DMS 273 (cell line): ENCODE data around the gene ARHGAP28.
"Not testable (repeated sequence)": the region's sequence is repeated elsewhere in the genome, so short reads cannot be mapped to it uniquely, and the experiment has no call there.

Source experiments
- DNase-seq: peaks from one replicate; lab custom pipeline; 2025; ENCODE audit not compliant: unreplicated experiment; lab: John Stamatoyannopoulos, UW

ARHGAP28 gene

GRCh38 chr18:6775237-6775636, 45.7 kb downstream of the ARHGAP28 start:
- no peak for DNase-seq

- DNase-seq, result no peak
Observed at GRCh38 chr18:6775702-6776101, 46.2 kb downstream of the ARHGAP28 start.

- DNase-seq, result no peak
Observed at GRCh38 chr18:6776188-6776587, 46.7 kb downstream of the ARHGAP28 start.

- DNase-seq, result no peak
Observed at GRCh38 chr18:6777509-6777908, 48.0 kb downstream of the ARHGAP28 start.

DNA sequence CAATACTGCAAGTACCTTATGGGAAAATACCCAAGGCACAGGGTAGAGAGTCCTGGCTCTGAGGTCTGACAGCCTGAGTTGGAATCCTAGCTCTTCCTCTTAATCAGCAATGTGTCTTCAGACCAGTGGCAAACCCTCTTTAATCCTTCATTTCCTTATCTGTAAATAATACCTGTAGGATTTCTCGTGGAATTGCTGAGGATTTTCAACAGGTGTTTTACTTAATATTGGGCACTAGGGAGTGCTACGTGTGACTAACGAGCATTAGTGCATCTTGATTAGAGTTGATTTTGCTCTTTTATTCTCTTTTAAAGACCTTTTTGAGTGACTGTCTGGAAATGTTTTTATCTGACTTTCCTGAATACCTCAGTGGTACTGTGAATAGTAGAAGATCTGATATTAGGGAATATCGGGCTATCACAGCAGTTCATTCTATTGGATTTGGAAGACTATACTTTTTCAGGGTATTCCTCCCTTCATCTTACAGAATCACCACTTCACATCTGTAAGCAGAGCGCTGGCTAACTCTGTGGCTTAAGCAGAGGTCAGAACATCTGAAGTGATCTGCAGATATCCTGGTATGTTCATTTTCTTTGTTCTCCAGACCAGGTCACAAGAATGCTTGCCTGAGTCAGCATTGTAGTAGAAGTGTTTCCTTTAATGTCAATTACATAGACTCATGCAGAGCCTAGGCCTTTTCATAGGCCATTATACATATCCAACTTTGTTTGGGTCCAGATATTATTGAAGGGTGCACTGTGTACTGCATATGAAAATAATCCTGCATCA, 49.1 kb downstream of the ARHGAP28 start:
- DNase-seq, result no peak

DNA sequence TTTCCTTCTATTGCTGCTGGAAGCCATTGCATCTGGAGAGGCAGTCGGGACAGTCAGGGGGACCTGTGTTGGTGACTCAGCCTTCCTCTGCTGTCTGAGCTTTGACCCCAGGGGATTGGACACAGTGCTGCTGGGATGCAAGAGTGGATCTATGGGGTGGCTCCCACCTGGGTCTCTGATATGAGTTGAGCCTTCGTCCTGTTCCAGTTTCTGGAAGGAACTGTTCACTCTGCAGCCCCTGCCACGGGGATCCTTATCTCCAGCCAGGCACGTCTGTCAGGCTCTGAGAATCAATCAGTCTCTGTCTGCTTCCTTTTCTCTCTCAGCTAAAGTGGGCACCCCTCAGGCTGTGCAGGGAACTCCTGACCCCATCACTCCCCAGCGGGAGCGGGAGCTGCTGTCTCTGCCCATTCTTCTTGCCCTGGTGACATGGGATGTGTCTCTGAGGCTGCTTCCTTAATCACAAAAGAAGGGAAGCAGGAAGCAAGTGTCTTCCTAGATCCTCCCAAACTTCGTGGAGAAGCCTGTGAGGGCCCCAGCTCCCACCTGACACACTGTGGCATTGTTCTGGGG, 51.7 kb downstream of the ARHGAP28 start:
- no peak for DNase-seq

- DNase-seq, result no peak
Observed at GRCh38 chr18:6781796-6782195, 52.3 kb downstream of the ARHGAP28 start.

DNA sequence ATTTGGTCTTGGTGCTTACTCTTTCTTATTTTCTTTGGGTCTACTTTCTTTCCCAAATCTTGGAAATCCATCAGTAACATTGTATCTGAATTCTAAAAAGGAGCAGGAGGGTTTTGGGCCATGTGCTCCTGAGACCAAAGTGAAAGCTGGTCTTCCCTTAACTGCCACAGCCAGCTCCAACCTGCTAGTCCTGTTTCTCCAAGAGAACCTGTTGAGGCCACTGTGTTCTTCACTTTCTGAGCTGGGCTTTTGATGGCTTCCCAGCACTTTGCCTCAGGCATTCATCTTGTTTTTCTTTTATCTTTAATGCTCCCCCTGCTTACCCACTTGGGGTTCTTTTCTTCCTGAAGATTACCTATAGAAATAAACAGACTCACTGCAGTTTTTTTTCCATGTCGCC, 53.3 kb downstream of the ARHGAP28 start:
- no peak for DNase-seq

GRCh38 chr18:6784046-6784445, 54.5 kb downstream of the ARHGAP28 start:
- DNase-seq, result no peak

GRCh38 chr18:6785001-6785400, 55.5 kb downstream of the ARHGAP28 start:
- DNase-seq, result no peak

- no peak for DNase-seq
Observed at GRCh38 chr18:6785411-6785810, 55.9 kb downstream of the ARHGAP28 start.

GRCh38 chr18:6792391-6792790, 62.9 kb downstream of the ARHGAP28 start:
- no peak for DNase-seq

DNA sequence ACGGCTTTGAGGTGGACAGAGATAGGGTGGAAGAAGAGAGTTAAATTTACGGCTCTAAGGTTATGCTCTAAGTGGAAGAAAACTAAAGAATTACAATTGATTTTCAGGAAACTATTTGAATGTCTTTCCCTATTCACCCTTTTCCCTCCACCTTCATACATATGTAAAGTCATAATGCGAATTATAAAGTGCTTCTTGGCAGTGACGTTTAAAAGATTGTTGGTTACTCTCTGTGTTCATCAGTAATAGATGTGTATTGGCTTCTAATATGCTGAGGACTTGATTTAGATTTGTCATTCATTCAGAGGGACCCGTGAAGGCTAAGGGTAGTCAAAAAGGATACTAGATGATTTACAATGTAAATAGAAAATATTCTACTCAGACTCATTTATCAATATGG, 63.9 kb downstream of the ARHGAP28 start:
- DNase-seq, result no peak

- DNase-seq, result no peak
Observed at GRCh38 chr18:6793986-6794385, 64.5 kb downstream of the ARHGAP28 start.

DNA sequence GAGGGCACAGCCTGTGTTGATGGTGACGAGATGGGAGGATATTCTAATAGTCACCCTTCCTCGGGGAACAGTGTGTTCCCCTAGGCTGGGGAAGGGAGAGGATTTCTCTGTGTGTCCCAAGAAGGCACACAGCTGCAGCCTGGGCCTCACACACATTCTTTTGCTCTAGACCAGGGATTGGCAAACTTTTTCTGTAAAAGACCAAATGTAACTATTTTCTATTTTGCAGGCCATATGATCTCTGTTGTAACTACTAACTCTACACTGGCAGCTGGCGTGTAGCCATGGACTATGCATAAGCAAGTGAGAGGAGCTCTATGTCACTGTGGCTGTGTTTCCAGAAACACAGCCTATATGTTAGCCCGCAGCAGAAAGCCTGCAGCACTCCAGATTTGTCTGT, 65.8 kb downstream of the ARHGAP28 start:
- DNase-seq, result peak; percentile 9

DNA sequence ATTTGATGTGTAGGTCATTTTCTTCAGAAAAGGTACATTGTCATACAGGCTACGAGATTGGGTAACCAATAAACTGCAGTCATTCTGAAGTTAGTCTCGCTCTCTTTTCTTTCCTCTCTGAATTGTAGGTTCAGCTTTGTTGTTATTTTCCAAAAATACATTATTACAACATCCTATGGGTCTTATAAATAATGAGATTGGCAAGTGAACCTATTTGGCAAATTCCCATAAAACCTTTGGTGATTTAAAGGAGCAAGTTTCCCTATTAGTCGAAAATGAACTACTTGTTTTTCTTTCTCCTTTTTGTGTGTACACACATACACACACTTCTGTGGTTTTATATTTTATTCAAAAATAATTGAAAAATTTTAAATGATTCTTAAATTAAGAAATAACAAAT, 67.0 kb downstream of the ARHGAP28 start:
- DNase-seq, result no peak

- no peak for DNase-seq
Observed at GRCh38 chr18:6797171-6797570, 67.7 kb downstream of the ARHGAP28 start.

GRCh38 chr18:6798896-6799295, 69.4 kb downstream of the ARHGAP28 start:
- DNase-seq, result no peak

- not testable (repeated sequence) for DNase-seq
Observed at GRCh38 chr18:6800309-6800708, 70.8 kb downstream of the ARHGAP28 start.

DNA sequence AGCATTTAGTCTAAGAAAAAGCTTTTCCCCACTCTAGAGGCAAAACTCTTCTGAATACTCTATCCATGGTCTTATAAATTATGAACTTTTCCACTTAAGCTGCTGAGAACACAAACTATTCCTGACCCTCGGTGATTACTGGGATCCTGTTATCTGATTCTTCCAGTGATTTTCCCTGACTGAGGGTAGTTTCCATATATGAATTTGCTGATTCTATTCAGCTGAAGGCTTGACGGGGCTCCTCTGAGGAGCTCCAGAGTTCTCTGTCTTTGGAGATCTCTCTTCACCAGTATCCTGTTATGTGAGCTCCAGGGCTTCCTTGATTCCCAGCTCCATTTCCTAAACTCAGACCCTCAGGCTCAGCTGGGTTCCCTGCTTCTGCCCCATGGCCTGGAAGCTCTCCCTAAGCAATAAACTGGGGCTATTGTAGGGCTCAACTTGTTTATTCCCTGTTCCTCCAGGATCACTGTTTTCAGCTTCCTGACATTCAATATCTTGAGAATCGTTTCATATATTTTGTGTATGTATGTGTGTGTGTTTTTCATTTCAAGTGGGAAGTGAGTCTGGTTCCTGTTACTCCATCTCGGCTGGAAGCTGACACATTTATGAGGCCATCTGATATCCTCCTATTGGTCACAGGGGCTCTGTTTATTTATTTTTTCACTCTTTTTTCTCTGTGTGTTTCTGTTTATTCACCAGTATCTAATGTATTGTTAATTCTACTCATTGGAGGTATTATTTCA, 78.2 kb downstream of the ARHGAP28 start:
- no peak for DNase-seq

DNA sequence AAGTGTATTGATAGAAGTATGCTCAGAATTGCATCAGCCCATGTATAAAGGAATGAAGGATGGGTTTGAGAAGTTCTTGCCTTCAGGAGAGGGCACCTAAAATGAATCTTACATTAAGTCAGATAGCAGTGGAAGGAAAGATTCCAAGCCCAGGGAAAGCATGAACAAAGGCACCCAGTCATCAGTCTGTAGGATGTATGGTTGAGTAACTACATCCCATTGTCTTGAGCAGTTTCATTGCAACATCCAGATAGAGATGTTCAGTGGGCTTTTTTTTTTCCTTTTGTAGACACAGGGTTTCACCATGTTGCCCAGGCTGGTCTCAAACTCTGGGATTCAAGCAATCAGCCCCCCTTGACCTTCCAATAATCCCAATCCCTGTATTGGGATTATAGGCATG, 80.7 kb downstream of the ARHGAP28 start:
- no peak for DNase-seq

GRCh38 chr18:6811816-6812215, 82.3 kb downstream of the ARHGAP28 start:
- DNase-seq, result no peak
